Measurements from ENCODE around the gene GPR17. TPM values are rescaled to one million over a fixed set of nuclear protein-coding genes. Genes with fewer than 3 reads are reported as not detected.

The GPR17 gene
- total and polyA plus RNA-seq, 9 of the 15 experiments (the other 6 are each of a cell fraction or from before 2014, with no cell fraction given): not detected

DNA sequence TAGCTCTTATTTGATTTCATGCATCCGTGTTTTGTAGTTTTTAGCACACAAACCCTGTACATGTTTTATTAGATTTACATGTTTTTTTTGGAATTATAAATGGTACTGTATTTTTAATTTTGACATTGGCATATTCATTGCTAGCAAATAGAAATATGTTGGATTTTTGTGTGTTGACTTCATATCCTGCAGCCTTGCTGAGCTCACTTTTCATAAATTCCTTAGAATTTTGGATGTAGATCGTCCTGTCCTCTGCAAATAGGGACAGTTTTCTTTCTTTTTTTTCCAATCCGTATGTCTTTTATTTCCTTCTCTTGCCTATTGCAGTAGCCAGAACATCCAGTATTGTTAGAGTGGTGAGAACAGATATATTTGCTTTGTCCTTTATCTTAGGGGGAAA lies 46.7 kb upstream of the GPR17 start:
- H3K27ac ChIP-seq (ENCODE audit: extremely low read depth, low read depth, low read length): no peak overlapping the region
- no peaks in the 10 kb centered on the region for H4K20me1 ChIP-seq (replicated peaks; ENCODE audit: control insufficient read depth, insufficient read depth, low read length)
- POLR2A ChIA-PET: no interaction called here
- no peaks in the 10 kb centered on the region for H3K36me3 ChIP-seq (ENCODE audit: control insufficient read depth, insufficient read depth, low read length)
- H2AFZ ChIP-seq (ENCODE audit: low read depth, low read length): no peak overlapping the region
- FAIRE-seq (no peak), DNase-seq (ENCODE audit: extremely low read depth in 1 of 4, low spot score in 3 of 4) (no peak), ATAC-seq (no peak)
- no peaks in the 10 kb centered on the region for H3K9me3 ChIP-seq (replicated peaks; ENCODE audit: control insufficient read depth, insufficient read depth, low read depth, low read length)
- H3K4me1 ChIP-seq (replicated peaks in 1 of 2; ENCODE audit: control insufficient read depth in 2 of 2, insufficient read depth in 2 of 2, low read length in 2 of 2): peaks cover 0 to 4% of the 10 kb centered on the region in 2 experiments; a peak in 1 of 5 replicates
- in situ Hi-C loops (cut with MboI): no loop called here
- intact Hi-C loops (cut with micrococcal nuclease): no loop called here
- no peak overlapping the region for H3K9ac ChIP-seq (ENCODE audit: insufficient read depth in 1 of 2, low read depth in 2 of 2, low read length in 2 of 2)
- BruUV-seq (replicated peaks): no TSS peak
- WGBS (ENCODE audit: insufficient coverage, low coverage, missing lambda C conversion rate): 16% methylated on average over 3 of the region's 3 CpGs
- H3K79me2 ChIP-seq (ENCODE audit: control insufficient read depth, insufficient read depth, low read length): no peaks in the 10 kb centered on the region
- CTCF ChIA-PET (ENCODE audit: low intra/inter-chr PET ratio): no interaction called here
- H3K27me3 ChIP-seq (ENCODE audit: control insufficient read depth in 2 of 2, insufficient read depth in 2 of 2, low read length in 2 of 2): peaks cover 2 to 5% of the 10 kb centered on the region in 2 experiments; a peak in 3 of 5 replicates
- no peak overlapping the region for H3K4me3 ChIP-seq
- H3K9me1 ChIP-seq (ENCODE audit: control insufficient read depth, insufficient read depth, low read length): no peaks in the 10 kb centered on the region
- no peak overlapping the region for H3K4me2 ChIP-seq (ENCODE audit: insufficient read depth, low read length)
- TF ChIP-seq, protein P1, sequence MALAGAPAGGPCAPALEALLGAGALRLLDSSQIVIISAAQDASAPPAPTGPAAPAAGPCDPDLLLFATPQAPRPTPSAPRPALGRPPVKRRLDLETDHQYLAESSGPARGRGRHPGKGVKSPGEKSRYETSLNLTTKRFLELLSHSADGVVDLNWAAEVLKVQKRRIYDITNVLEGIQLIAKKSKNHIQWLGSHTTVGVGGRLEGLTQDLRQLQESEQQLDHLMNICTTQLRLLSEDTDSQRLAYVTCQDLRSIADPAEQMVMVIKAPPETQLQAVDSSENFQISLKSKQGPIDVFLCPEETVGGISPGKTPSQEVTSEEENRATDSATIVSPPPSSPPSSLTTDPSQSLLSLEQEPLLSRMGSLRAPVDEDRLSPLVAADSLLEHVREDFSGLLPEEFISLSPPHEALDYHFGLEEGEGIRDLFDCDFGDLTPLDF (CRISPR knock-in tag; IDR thresholded peaks at IDR 0.05): no peak
- TF ChIP-seq KDM4B (IDR thresholded peaks at IDR 0.05; ENCODE audit: borderline replicate concordance in 2 of 2, low read depth in 1 of 2) (no peak), CEBPB (tag; IDR thresholded peaks at IDR 0.05) (no peak), CHCHD3 (CRISPR knock-in tag; IDR thresholded peaks at IDR 0.05) (no peak), NCOA6 (IDR thresholded peaks at IDR 0.05) (no peak), RBM15 (IDR thresholded peaks at IDR 0.05; ENCODE audit: insufficient read depth, low read length) (no peak), ZFP30 (CRISPR knock-in tag; IDR thresholded peaks at IDR 0.05; ENCODE audit: borderline replicate concordance) (no peak), SMAD1 (IDR thresholded peaks at IDR 0.05; ENCODE audit: low read depth, low read length, partially characterized antibody) (no peak), ZNF584 (CRISPR knock-in tag; IDR thresholded peaks at IDR 0.05; ENCODE audit: low read depth) (no peak), ZNF79 (CRISPR knock-in tag; IDR thresholded peaks at IDR 0.05; ENCODE audit: low read depth) (no peak), RNF219 (CRISPR knock-in tag; IDR thresholded peaks at IDR 0.05) (no peak), ZFX (CRISPR knock-in tag; IDR thresholded peaks at IDR 0.05) (no peak)
- TF ChIP-seq, protein P2, sequence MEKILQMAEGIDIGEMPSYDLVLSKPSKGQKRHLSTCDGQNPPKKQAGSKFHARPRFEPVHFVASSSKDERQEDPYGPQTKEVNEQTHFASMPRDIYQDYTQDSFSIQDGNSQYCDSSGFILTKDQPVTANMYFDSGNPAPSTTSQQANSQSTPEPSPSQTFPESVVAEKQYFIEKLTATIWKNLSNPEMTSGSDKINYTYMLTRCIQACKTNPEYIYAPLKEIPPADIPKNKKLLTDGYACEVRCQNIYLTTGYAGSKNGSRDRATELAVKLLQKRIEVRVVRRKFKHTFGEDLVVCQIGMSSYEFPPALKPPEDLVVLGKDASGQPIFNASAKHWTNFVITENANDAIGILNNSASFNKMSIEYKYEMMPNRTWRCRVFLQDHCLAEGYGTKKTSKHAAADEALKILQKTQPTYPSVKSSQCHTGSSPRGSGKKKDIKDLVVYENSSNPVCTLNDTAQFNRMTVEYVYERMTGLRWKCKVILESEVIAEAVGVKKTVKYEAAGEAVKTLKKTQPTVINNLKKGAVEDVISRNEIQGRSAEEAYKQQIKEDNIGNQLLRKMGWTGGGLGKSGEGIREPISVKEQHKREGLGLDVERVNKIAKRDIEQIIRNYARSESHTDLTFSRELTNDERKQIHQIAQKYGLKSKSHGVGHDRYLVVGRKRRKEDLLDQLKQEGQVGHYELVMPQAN (IDR thresholded peaks at IDR 0.05; ENCODE audit: borderline replicate concordance): no peak
- TF ChIP-seq, protein P3, sequence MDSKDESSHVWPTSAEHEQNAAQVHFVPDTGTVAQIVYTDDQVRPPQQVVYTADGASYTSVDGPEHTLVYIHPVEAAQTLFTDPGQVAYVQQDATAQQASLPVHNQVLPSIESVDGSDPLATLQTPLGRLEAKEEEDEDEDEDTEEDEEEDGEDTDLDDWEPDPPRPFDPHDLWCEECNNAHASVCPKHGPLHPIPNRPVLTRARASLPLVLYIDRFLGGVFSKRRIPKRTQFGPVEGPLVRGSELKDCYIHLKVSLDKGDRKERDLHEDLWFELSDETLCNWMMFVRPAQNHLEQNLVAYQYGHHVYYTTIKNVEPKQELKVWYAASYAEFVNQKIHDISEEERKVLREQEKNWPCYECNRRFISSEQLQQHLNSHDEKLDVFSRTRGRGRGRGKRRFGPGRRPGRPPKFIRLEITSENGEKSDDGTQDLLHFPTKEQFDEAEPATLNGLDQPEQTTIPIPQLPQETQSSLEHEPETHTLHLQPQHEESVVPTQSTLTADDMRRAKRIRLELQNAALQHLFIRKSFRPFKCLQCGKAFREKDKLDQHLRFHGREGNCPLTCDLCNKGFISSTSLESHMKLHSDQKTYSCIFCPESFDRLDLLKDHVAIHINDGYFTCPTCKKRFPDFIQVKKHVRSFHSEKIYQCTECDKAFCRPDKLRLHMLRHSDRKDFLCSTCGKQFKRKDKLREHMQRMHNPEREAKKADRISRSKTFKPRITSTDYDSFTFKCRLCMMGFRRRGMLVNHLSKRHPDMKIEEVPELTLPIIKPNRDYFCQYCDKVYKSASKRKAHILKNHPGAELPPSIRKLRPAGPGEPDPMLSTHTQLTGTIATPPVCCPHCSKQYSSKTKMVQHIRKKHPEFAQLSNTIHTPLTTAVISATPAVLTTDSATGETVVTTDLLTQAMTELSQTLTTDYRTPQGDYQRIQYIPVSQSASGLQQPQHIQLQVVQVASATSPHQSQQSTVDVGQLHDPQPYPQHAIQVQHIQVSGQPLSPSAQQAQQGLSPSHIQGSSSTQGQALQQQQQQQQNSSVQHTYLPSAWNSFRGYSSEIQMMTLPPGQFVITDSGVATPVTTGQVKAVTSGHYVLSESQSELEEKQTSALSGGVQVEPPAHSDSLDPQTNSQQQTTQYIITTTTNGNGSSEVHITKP (IDR thresholded peaks at IDR 0.05; ENCODE audit: partially characterized antibody): no peak

All from K562 (cell line).